Skin of body (tissue), 2 donors: Measurements from ENCODE around the gene STXBP6. TPM values are rescaled to one million over a fixed set of nuclear protein-coding genes. Genes with fewer than 3 reads are reported as not detected.
"Not testable (repeated sequence)": the region's sequence is repeated elsewhere in the genome, so short reads cannot be mapped to it uniquely, and the experiment has no call there.

Source experiments
- DNase-seq: peaks from one replicate; lab custom pipeline; 2025; lab: John Stamatoyannopoulos, UW
- total RNA-seq: library from RNA; depleted of rRNA; stranded (reverse); fragments of >200 nt; gene quantifications from one replicate; pipeline ENCODE4 v1.2.3, GENCODE V29; 2014

The STXBP6 gene
- total RNA-seq, 1 donor from 2014 or later: 7.6 TPM

DNA sequence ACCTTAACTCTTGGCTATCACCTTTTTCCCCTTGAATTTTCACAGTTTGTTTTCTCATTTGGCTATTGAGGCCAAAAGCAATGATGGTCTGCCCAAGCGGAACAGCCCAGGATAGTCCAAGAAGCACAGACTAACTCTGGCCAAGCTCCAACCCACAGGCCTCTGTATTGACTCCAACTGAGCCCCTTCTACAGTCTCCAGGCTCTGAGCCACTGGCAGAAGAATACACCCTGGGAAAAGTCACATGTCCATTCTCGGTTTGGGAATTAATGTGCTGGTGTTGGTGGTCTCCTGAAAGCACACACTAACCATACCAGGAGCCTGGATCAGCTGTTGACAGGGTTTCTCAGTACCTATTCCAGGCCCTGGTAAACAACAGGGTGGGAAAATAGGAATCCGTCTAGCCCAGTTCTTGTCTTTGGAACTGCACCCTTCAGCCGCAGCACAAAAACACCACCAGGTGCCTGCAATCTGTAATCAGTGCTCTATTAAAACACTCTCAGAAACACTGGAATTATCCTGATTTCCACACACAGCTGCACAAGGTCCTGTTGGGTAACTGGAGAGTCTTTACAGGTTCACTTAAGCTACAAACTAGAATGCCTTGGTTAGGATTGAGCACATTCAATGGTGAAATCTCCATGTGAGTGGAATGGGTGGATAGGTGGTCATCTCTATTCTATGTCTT lies 63.6 kb downstream of the STXBP6 start:
- DNase-seq: no peak

DNA sequence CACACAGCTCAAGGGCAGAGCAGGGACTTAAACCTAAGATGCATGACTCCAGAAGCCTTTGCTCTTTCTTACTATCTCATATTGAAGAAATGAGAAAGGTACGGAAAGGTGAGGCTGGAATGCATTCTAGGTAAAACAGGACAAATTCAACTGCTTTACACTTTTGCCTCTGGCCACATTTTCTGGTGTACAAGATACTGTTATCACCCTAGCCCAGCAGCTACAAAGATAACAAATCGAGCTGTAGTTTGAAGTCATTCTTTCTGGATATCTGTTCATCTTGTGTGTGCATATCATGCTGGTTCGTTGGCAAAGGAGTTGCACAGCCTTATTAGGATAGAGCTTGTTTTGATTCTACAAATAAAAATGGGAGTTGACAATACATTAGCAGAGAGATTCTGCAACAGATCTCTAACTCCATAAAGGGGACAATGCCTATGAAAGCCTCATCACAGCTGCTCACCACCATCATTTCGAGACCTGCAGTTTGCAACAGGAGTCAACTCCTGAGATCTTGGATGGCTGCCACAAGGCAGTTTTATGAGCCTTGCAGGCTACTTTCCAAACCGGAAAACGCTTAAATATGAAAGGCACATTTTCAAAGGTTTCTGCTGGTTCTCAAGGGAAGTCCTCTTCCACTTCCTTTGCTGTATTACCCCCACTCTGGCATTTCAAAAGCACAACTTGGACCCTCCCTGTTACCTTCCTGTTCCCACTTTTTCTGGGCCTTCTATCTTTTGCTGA lies 64.9 kb downstream of the STXBP6 start:
- DNase-seq: peak; percentile 16

- DNase-seq: no peak
Measured at GRCh38 chr14:24982472-24983155, 67.3 kb downstream of the STXBP6 start.

GRCh38 chr14:24979725-24980239 lies 70.2 kb downstream of the STXBP6 start:
- DNase-seq: no peak

DNA sequence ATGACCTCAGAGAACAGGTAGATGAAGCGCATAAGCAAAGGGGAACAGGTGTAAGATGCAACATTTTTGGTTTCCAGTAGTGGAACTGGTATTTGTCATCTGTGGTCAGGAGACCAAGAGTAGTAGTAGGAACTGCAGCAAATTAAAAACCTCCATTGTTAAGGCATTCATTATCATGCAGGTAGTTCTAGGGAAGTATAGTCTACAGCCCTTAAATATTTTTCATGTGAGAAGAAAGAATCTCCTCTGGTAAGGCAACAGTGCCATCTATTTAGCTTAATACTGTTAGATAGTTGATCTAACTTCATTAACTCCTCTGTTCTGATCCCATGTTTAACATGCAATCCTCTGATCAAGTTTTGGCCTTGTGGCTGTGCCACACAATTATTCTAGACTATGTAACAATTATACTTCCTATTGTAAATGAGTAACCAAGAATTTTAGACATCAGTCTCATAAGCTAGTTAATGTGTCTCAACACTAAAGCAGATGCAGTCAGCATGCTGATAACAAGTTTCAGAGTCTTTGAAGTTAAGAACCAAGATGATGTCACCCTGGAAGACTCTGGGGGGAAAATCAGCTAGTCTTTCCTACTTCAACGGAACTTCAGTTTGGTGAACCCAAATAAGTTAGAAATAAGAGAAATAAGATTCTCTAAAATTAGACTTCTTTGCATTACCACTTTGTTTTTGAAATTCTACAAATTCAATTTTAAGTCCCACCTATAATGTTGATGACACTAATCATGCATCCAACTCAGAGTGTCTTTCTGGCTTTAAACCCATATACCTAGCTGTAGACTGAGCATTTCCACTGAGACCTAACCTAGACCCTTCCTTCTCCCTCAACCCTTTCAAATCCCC lies 70.9 kb downstream of the STXBP6 start:
- no peak for DNase-seq

- DNase-seq: no peak
Measured at GRCh38 chr14:24976602-24977001, 73.3 kb downstream of the STXBP6 start.

DNA sequence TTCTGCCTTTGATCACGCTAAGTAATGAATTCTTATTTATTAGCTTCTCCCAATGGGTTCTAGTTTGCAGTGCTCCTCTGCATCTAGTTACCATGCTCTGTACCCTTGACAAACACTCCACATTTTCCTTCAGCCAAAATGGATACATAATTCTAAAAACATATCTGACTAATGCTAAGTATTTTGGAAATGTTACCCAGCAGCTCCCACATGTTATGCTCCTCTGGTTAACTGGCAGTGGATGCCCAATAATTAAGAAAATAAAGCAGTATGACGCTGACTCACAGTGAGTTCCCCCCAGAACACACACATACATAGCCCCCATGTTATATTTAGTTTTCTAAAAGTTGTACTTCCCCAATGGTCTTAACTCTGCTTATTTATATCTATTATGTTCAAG lies 74.6 kb downstream of the STXBP6 start:
- no peak for DNase-seq

DNA sequence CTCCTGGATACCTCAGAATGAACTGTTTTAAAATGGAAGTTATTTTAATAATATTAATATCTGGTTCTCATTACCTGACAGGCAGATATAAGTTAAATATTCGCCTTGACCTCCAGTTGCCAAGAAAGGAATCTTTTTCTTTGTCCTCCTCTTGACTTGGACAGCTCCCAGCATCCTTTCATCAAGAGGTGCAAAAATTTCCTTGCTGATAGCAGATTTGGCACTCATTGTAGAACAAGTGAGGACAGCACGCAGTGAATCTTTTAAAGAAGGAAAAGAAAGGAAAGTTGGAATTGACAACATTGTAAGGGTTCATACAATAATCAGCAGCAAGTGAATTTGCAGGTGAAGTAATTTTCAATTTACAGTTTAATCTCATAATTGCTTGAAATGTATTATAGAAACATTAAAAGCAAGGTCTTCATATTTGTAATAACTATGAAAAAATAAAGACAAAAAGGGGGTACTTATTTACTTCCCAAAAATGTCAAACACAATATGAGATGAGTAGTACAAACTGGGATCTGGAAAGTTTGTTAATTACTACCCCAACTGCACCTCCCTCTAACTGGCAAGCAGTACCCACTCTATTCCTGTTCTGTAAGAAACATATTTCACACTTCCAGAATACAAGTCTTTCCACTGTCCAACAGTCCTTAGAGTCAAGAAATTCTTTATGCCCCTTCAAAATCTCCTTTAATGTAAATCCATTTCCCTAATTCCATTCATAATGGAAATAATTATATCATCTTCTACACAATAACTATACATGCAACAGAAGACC lies 75.2 kb downstream of the STXBP6 start:
- DNase-seq: no peak

- no peak for DNase-seq
Measured at GRCh38 chr14:24972844-24973243, 77.1 kb downstream of the STXBP6 start.

DNA sequence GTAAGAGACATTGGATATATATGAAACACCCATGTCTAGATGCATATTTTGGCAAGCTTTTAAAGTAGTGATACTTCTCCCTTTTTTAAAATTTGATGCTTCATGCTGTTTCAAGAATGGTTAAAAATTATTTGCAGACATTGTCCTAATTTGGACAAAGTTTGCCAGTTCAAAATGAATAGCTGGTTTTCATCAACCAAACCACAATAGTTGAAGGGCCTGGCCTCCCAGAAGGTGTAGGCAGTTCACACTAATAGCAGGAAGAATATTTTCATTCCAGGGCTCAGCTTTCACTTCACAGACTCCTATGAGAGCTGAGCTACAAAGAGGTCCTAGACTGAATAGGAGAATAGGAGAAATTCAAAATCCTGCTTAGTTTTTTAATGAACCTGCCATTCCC lies 78.7 kb downstream of the STXBP6 start:
- no peak for DNase-seq

GRCh38 chr14:24966579-24966964 lies 83.4 kb downstream of the STXBP6 start:
- no peak for DNase-seq

GRCh38 chr14:24965934-24966578 lies 83.9 kb downstream of the STXBP6 start:
- DNase-seq: peak; percentile 98

DNA sequence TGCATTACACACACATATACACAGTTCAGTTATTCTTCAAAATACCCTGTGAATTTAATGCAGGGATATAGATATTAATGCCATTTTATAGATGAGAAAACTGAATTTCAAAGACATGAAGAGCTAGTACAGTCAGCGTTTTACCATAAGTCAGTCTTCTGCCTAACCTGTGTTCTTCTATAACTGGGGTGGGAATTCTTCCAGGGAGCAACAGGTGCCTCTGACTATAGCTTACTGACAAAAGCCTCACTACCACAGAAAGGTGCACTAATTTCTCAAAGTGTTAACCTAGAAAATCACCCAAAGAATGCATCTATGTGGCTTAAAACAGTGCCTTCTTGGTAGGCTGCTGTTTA lies 84.4 kb downstream of the STXBP6 start:
- DNase-seq: no peak

DNA sequence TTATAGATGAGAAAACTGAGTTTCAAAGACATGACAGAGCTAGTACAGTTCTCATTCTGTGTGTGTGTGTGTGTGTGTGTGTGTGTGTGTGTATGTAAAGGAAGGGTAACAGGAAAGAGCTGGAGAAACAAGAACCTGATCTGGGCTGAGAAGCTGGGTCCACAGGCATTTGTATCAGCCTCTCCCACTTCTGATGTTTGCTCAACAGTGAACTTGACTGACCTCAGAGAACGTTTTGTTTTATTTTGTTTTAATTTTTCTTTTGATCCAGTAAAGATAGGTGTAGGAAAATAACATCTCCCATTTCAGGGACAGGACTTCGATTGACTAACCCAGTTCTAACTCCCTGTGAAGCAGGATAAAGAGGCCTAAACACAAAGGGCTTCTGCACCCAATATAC lies 85.4 kb downstream of the STXBP6 start:
- DNase-seq: no peak

DNA sequence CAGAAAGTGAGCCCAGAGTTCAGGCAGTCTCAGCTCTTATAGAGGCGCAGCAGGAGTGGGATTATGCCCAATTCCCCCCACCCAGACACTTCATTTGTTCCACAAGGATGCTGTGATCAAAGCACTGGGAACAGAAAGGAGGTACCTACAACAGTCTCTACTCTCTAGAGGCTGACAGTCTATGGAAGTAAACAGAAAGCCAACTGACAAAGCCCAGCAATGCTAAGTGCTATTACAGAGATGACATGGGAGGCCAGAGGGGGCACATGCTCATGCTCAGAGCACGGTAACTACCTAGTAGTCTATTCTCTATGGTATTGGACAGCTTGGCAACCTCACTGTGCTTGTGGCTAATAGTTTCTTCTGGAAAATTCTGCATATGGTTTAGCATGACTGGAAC lies 85.9 kb downstream of the STXBP6 start:
- DNase-seq: no peak

DNA sequence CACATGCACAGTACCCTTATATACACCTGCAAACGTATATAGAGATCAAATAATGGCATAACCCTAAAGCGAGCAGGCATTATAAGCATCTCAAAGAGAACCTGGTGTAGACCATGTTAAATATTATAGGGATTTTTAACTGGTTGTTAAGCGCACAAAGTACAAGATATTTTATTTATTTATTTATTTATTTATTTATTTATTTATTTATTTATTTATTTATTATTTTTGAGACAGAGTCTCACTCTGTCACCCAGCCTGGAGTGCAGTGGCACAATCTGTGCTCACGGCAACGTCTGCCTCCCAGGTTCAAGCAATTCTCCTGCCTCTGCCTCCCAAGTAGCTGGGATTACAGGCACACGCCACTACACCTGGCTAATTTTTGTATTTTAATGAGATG lies 87.8 kb downstream of the STXBP6 start:
- DNase-seq: not testable (repeated sequence)

DNA sequence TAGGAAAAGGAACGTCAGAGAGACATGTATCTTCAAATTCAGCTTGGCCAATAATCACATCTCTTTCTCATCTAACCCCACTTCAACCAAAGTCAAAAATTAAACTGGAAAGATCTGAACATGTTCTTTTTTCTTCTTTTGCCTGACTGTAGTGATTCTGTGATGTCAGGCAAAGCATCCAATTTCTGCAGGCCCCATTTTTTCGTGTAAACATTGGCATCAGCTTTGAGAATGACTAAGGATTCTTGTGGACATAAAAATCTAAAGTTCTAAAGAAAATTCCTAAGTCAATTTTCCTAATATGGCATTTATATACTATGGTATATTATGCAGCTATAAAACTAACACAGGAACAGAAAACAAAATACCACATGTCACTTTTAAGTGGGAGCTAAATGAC lies 89.1 kb downstream of the STXBP6 start:
- no peak for DNase-seq

DNA sequence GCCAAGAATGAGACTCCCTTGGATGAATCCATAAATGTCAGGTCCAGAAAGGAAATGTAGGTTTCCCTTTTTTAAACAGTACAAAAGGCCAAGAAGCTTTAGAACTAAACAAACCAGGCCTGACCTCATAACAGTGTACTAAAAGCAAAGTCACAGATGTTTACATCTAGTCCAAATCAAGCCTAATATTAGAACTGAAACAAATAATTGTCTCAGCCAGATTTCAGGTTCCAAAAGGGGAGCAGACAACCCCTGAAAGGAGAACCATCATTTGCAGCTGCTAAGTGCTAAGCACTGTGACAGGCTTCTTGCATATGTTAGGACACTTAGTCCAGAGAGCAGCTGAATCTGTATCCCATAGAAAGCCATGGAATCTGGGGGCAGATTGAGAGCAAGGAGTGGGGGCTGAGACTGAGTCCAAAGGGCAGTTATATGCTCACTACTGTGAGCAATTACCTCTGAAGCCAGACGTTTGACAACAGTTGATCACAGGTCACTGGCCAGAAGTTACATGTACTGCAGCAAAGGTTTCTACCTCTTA lies 90.1 kb downstream of the STXBP6 start:
- DNase-seq: peak; percentile 51

GRCh38 chr14:24958271-24958670 lies 91.7 kb downstream of the STXBP6 start:
- DNase-seq: no peak

GRCh38 chr14:24957814-24958213 lies 92.1 kb downstream of the STXBP6 start:
- no peak for DNase-seq
